Effector CD4-positive, alpha-beta T cell (primary cell): ENCODE measurements around the gene SLIT1.

Source experiments
- DNase-seq: peaks from one replicate; pipeline ENCODE4 v3.0.0-alpha.2; 2020

Gene SLIT1

DNA sequence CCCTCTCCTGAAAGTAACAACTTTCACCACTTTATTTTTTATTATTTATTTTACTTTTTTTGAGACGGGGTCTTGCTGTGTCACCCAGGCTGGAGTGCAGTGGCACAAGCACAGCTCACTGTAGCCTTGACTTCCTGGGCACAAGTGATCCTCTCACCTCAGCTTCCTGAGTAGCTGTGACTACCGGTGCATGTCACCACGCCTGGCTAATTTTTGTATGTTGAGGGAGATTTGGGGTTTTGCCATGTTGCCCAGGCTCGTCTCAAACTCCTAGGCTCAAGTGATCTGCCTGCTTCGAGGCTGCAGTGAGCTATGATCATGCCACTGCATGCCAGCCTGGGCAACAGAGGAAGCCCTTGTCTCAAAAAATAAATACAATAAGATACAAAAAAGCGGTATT lies 14.9 kb upstream of the SLIT1 start:
- no peak for DNase-seq

DNA sequence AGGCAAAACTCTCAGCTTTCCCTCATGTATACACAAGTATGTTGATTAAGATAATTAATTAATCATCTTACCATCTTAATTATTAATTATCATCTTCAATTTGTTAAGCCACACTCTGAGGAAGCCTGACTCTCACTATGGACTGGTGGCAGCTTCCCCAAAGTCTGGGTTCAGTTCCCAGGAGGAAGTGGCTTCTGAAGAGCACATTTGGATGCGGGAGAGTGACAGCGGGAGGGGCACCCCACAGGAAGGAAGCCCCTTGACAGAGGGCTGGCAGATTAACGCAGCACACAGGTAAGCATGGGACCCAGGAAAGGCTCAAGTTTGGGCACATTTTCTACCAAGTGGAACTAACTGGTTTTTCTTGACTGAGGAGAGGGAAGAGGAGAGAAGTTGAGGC lies 13.4 kb upstream of the SLIT1 start:
- DNase-seq, result no peak

DNA sequence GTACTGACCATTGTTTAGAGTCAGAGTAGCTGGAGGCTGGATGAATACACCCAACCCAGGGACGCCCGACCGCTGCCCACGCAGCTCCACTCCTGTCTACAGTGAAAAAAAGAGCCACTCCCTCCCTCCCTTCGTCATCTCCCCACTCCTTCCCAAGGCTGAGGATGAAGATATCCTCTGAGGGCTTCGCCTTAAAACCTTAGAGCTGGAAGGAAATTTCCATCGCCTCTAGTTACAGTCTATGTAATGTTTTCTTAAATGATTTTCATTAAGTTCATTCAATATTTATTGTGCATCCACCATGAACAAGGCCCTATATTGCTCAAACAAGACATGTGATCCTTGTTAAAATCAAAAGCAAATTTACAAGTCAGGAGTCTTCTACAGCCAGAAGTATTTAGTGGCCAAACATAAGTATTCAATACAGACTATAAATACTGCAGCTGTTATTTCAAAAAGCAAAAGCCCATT lies 11.3 kb upstream of the SLIT1 start:
- DNase-seq, result no peak

DNA sequence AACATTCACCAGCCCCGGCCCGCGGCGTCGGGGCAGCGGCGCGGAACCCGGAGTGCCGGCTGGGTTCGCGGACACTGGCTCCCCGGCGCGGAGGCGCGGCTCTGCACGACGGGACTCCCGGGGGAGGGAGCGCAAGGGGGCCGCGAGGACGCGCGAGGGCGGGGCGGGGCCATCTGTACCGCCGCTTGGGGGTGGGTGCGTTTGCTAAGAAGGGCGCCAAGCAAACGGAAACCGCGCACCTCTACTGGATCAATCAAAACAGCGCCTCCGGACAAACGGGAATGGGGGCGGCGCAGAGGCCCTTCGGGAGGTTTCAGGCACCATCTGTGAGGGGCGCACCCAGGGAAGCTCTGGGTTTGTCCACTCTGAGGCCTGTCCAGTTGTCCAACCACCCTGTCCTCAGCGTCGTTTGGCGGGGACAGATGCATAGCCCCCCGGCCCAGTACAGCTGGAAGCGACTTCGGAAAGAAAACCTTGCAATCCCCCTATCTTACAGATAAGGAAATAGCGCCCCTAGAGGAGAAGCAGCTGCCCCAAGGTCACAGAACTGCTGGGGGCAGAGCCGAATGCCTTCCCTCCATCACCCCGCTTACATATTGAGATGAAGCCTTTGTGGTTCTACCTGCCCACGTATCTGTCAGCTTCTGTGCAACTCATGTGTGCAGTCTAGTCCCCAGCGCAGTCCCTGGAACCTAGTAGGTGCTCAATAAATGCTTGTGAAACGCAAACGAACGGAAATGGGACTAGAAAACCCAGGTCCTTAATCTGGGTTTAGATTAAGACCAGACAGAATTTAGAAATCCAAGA lies 10.7 kb upstream of the SLIT1 start:
- DNase-seq, result peak; percentile 53

DNA sequence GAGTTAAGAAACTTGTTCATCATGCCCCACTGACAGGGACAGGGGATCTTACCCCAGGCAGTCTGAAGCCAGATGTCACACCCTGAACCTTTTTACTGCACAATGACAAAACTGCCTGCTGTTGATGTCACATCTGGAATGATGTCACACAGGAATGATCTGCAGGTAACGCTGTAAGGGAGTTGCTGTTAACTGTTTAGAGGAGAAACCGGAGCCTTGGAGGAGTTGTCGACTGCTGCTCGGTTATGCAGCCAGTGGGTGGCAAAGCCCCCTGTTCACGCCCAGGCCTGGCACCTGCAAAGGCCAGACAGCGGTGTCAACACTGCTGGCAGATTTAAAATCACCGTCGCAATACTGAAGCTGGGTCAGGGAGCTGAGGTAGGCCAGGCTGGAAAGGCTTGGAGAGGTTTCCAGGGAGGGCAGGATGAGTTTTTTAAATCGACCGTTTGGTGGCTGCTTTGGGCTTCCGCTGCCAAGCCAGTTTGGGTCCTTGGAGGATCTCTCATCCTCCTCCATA lies 10.0 kb upstream of the SLIT1 start:
- no peak for DNase-seq

DNA sequence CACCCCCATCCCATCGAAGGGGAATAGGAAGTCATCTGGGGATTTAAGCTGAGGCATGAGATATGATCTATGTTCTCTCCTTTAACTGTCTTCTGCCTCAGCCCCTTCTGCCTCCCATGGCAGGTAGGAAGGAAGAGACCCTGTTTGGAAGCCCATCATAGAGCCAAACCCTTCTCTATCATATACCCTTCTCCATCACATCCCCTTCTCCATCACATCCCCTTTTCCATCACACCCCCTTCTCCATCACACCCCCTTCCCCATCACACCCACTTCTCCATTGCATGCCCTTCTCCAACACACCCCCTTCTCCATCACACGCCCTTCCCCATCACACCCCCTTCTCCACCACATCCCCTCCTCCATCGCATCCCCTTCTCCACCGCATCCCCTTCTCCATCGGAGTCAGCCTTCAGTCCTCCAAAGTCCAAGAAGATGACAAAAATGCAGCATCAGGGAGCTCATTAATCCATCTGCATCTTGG lies 7.2 kb upstream of the SLIT1 start:
- DNase-seq, result no peak

DNA sequence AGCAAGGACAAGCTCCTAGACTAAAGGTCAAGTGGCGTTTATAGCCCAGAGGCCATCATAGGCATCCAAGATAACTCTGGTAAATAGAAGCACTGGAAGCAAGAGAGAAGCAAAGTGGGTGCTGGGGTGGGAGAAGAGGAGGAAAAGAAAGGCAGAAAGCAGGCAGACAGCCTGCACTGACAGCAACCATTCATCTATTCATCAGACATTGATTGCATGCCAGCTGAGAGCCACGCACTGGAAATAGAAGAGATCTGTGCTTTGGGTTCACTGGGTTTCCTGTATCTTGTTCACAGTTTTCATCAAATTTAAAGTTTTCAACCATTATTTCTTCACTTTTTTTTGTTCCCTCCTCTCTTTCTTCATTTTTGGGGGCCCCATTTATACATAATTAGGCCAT lies 4.7 kb upstream of the SLIT1 start:
- no peak for DNase-seq

DNA sequence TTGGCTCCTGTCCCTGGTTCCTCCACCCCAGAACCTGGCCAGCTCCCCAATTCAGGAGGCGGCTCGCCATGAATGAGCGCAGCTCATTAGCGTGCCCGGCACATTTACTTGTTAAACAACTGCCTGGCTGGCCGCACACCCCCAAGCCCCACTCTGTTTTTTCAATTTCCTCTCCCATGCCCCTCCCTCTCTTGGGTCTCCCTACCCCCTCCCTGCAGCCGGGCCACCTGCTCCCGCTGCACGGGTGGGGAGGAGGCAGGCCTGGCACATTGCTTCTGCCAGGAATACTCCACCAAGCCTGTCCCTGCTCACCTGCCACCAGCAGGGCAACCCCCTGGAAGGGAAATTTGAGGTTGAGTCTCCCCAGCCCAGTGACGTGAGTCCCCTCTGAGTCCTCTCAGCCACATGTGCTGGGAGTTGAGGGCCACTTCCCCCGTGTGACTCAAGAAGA lies 2.5 kb upstream of the SLIT1 start:
- no peak for DNase-seq

DNA sequence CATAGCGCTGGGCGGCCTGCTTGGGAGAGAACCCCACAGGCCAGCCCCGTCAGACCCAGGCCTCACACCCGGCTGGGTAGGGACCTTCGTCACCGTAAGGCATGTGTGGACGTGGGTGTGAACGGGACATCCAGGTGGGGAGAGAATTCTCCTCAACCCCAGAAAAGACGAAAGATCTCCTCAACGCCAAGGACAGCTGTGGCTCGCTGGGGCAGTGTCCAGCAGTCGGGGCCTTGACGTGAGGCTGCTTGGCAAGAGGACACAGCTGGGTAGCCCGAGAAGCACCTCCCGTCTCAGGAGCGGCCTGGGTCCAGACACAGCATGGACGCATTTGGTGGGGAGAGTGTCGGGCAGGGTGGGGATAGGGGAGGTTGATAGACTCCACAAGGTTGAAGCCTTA lies 1.2 kb upstream of the SLIT1 start:
- DNase-seq, result no peak

DNA sequence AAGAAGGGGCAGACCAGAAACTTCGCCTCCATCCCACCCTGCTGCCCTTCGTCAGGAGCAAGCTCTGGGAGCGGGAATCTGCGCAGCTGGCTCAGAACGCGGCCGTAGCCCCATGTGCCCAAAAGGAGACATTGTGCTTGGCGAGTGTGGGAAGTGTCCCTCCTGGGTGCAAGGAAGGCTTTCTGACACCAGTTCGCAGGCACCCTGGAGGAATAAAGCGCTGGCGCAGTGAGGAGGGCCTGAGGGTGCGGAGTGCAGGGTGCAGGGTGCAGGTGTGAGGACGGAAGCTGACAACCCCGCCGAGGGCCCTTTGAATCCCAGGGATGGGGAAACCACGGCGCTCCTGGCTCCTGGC lies 811 bp downstream of the SLIT1 start:
- no peak for DNase-seq

DNA sequence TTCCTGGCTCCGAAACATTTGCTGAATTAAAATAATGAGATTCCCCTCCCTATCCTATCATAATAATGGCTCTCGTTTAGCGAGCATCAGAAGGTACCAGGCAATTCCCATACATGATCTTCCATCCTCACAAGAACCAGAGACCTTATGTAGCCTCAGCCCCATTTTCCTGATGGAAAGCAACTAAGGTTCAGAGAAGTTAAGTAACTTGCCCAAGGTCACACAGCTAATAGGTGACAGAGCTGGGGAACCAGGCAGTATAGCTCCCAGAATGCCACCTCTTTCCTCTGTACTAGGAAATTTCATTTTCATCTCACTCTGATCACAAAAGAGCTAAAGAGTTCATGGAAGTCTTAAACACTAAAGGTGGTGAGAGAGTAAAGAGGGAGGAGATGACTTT lies 2.4 kb downstream of the SLIT1 start:
- no peak for DNase-seq

DNA sequence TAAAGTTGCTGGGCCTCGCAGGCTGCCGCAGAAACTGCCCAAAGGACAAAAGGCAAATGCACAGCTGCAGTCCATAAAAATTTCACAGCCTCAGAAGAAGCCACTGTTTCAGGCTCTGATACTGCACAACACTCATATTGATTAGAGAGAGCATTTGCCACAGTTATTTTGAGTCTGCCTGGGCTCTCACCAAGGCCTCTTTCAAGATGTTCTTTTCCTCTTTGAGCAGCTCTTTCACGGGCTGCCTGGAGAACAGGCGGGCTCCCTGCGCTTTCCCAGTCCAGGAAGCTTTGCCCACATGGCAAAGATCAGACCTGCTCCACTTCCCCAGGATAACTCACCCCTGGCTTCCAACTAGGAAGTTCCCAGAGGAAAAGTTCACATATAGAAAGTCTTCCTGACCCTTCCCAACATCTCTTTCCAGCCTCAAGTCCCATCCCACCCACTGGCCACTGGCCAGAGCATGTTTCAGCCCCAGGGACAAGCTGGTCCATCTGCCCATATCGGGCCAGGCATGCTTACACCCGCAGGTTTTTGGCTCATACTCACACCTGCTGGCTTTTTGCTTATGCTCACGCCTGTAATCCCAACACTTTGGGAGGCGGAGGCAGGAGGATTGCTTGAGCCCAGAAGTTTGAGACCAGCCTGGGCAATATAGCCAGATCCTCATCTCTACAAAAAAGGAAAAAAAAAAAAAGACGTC lies 3.3 kb downstream of the SLIT1 start:
- DNase-seq, result no peak

DNA sequence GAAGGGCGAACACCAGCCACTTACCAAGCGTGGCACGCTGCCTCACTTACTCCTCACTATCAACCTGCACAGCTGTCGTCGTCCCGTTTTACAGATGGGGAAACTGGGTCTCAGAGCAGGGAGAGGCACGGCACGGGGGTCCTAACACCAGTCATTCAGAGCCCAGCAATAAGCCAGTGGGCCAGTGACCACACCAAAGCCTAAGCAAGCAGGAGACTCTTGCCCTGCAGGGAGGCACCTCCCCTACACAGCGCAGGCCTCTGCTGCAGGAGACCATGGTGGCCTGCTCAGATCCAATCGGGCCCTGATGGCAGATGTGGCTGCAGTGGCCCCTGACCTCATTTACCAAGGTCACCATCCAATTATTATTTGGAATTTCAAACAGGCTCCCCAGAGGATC lies 4.8 kb downstream of the SLIT1 start:
- no peak for DNase-seq

DNA sequence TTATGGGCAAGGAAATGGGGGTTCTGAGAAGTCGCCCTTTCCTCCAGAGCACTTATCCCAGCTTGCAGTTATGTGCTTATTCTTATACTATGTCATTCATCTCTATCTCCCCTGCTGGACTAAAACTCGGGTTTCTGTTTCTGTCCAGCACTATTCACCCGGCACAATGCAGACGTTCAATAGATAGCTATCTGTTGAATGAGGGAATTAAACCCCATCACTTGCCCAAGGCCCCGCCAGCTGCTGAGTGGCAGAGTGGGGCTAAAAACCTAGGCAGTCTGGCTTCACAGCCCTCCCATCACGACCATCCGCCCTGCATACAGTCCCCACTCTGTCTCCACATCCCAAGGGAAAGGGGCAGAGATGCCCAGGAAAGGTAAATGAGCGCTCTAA lies 5.4 kb downstream of the SLIT1 start:
- no peak for DNase-seq

DNA sequence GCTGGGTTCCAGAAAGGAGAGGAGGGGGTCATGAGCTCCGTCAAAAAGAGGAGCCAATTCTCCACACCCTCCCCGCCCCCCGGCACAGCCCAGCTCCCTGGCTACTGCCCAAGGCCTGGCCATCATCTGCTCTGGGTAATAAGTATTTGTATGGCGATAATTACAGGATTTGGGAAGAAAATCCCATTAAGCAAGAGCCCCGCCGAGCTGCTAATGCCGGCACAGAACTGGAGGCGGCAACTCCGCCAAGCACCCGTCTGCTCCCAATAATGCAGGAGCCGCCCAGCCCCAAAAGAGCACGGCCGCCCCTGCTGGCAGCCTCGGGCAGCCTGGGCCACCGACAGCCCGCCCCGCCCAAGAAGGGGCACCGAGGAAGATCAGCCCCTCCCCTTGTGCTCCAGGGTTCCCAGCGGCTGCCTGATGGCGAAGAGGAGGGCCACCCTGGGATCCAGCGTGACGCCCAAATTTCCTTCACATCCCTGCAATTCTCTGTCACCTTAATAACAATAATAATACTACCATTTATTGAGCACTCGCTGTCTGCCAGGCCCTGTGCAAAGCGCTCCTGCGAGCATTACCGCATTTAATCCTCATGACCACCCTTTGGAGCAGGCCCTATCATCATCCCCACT lies 5.9 kb downstream of the SLIT1 start:
- DNase-seq, result no peak

DNA sequence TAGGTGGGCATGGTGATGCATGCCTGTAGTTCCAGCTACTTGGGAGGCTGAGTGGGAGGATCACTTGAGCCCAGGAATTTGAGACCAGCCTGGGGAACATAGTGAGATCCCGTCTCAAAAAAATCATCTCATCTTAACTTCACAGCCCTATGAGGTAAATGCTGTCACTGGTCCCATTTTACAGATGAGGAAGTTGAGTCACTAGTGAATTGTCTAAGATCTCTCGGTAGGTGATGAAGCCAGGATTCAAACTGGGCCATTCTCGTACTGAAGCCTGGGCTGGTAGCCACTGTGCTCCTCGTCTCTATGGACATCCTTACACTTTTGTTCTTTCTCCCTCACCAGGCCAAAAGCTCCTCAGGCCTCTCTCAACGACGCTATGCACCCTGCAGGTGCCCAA lies 6.4 kb downstream of the SLIT1 start:
- DNase-seq, result no peak

DNA sequence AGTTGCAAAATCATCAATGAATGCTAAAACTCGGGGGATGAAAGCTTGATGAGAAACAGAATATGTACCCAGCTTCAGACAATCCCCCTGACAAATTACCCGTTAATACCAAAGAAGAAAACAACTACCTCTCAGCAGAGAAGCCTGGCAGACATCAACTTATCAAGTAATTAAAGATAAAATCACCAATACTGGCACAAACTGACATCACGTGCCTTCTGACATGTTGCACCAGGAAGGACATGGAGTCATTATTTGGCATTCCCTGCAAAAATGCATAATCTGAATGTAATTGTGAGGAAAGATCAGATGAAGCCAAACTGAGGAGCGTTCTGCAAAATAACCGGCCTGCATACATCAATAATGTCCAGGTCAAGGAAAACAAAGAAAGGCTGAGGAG lies 7.7 kb downstream of the SLIT1 start:
- no peak for DNase-seq

DNA sequence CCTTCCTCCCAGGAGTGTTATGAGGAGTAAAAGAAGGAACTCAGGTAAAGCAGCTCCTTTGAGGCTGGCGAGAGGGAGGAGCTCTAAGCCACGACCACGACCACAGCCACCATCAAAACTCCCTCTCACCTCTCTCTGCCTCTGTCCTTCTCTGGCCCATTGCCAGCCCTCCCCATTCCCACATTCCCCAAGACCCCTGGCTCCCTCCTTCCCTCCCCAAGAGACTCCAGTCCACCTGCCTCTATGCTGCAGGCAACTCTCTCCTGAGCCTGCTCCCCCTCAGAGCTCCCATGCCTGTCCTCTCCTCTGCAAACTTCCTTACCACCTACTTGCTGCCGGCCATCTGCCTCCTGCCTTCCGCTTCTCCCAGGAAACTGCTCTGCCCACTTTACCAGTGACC lies 9.5 kb downstream of the SLIT1 start:
- DNase-seq, result no peak

DNA sequence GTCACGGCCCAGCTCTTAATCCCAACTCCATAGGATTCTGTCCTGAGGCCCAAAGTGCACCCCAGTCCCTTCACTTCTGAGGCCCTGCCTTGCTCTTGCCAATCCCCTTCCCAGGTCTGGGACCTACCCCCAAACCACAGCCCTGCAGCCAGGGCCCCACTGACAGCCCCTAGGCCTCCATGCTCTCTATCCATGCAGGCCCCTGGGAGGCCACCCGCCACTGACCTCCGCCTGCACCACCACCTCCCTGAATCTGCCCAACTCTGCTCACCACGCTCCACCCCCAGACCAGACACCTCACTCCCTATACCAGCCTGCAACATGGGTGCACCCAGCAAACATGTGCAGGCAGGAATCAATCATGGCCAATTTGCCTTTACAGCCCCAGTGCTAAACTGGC lies 10.2 kb downstream of the SLIT1 start:
- no peak for DNase-seq

DNA sequence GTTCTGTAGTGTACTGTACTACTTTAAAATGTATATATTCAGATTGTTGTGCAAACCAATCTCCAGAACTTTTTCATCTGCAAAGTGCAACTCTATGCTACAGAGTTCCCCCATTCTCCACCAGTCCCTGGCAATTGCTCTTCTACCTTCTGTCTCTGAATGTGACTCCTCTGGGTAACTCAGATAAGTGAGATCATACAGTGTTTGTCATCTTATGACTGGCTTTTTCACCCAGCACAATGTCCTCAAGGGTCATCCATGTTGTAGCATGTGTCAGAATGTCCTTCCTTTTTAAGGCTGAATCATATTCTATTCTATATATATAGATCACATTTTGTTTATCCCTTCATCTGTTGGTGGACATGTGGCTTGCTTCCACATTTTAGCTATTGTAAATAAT lies 10.8 kb downstream of the SLIT1 start:
- DNase-seq, result no peak

DNA sequence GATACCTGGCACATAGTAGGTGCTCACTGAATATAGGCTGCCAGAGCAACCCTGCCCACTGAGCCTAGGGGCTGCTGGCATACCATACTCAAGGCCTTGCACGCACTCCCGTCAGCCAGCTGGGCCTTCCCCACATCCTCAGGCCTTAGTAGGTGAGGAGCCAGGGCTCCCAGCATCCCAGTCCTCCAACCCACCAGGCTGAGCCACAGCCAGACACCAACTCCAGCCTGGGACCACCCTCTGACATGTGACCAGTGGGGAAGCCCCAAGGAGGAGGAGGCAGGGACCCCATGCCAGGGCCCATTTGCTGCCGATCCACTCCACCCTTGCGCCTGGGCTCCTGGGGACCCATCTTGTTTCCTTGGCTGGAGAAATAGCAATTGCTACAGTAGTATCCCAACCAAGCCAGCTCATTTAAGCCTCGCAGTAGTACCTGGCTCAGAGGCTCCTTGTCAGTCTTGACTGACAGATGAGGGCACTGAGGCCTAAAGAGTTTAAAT lies 11.4 kb downstream of the SLIT1 start:
- no peak for DNase-seq

DNA sequence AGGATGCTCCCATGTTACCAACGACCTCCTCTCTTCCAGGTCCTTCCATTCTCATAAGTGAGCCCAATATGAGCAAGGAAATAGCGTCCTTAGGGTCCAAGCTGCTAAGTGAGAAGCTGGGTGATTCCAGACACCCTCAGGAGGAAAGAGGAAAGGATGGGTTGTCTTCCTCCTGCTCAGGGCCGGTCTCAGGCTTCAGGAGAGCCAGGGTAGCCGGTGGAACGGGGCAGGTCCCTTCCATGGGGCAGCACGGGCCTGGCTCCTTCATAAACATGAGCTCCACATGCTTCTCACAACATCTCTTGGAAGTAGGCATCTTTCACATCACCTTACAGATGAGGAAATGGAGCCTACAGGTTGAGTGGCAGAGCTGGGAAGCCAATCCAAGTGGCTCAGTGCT lies 12.7 kb downstream of the SLIT1 start:
- no peak for DNase-seq

DNA sequence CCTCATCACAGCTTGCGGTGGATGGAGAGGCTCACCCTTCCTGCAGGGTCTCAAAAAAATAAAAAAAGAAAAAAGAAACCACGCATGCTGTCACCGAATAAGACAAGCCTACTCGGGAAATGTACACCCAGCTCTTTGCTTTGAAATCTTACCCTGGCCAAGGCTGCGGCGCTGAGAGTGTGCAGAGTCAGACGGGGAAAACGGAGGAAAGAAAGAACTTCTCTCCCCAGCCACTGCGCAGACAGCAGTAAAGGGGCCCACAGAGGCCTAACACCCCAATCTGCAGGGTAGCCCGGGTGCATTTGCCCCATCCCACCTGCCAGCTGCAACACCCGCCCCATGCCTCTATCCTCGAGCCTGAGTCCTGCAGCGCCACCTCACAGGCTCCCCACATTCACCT lies 14.8 kb downstream of the SLIT1 start:
- DNase-seq, result no peak
